ENCODE results near the gene OXSR1. TPM values are rescaled to one million over a fixed set of nuclear protein-coding genes. Genes with fewer than 3 reads are reported as not detected.
A peak's percentile ranks its signal among the peaks of the same experiment; 100 is the strongest.

OXSR1 gene
- total and polyA plus RNA-seq, 2 of the 13 experiments (the other 11 are each of a cell fraction or from before 2014, with no cell fraction given), result 27.4 to 32.6 TPM

- no peak for TF ChIP-seq KAT2B (IDR thresholded peaks at IDR 0.05; ENCODE audit: borderline replicate concordance, low read depth, low read length)
- no peak; the same call in 1 of the 2 replicates for TF ChIP-seq HOXA3 (CRISPR knock-in tag; IDR thresholded peaks at IDR 0.05)
- TF ChIP-seq ZNF263 (CRISPR knock-in tag; IDR thresholded peaks at IDR 0.05), result no peak; the same call in 1 of the 2 replicates
- no peak for TF ChIP-seq ATAD3A (CRISPR knock-in tag; IDR thresholded peaks at IDR 0.05)
- TF ChIP-seq ZNF564 (CRISPR knock-in tag; IDR thresholded peaks at IDR 0.05), result no peak; the same call in 1 of the 2 replicates
- TF ChIP-seq HMGXB3 (CRISPR knock-in tag; IDR thresholded peaks at IDR 0.05; ENCODE audit: borderline replicate concordance), result peak; percentile 92
- no peak for TF ChIP-seq MED8 (CRISPR knock-in tag; IDR thresholded peaks at IDR 0.05; ENCODE audit: insufficient replicate concordance)
- TF ChIP-seq CENPBD1 (CRISPR knock-in tag; IDR thresholded peaks at IDR 0.05; ENCODE audit: borderline replicate concordance, low read depth), result no peak; the same call in 1 of the 2 replicates
- TF ChIP-seq ELF3 (CRISPR knock-in tag; IDR thresholded peaks at IDR 0.05), result peak; percentile 48
- TF ChIP-seq BCL6 (CRISPR knock-in tag; IDR thresholded peaks at IDR 0.05), result no peak
- TF ChIP-seq ZNF644 (CRISPR knock-in tag; IDR thresholded peaks at IDR 0.05; ENCODE audit: low read depth), result no peak
- TF ChIP-seq ZNF670 (CRISPR knock-in tag; IDR thresholded peaks at IDR 0.05; ENCODE audit: borderline replicate concordance), result no peak; the same call in 1 of the 2 replicates
- TF ChIP-seq ZNF205 (CRISPR knock-in tag; IDR thresholded peaks at IDR 0.05), result no peak
- TF ChIP-seq FLYWCH1 (CRISPR knock-in tag; IDR thresholded peaks at IDR 0.05), result no peak
- TF ChIP-seq ARNTL (CRISPR knock-in tag; IDR thresholded peaks at IDR 0.05), result no peak
- TF ChIP-seq SYNCRIP (IDR thresholded peaks at IDR 0.05; ENCODE audit: insufficient read depth, low read depth, low read length), result no peak
- TF ChIP-seq ZNF776 (CRISPR knock-in tag; IDR thresholded peaks at IDR 0.05), result peak; percentile 83; the same call in 1 of the 2 replicates
- no peak for TF ChIP-seq TRIM22 (IDR thresholded peaks at IDR 0.05)
- TF ChIP-seq SMAD1 (CRISPR knock-in tag; IDR thresholded peaks at IDR 0.05; ENCODE audit: borderline replicate concordance, low read depth), result 0 out of 2 replicates have a peak, but pooled peaks have one; percentile 13
- TF ChIP-seq MTERF4 (CRISPR knock-in tag; IDR thresholded peaks at IDR 0.05), result 0 out of 2 replicates have a peak, but pooled peaks have one; percentile 16
- no peak for TF ChIP-seq JUNB (CRISPR knock-in tag; IDR thresholded peaks at IDR 0.05; ENCODE audit: borderline replicate concordance)
- TF ChIP-seq, protein P1, sequence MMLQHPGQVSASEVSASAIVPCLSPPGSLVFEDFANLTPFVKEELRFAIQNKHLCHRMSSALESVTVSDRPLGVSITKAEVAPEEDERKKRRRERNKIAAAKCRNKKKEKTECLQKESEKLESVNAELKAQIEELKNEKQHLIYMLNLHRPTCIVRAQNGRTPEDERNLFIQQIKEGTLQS (CRISPR knock-in tag; IDR thresholded peaks at IDR 0.05), result no peak
- TF ChIP-seq ZNF3 (CRISPR knock-in tag; IDR thresholded peaks at IDR 0.05), result no peak
- TF ChIP-seq RAD51 (IDR thresholded peaks at IDR 0.05; ENCODE audit: borderline replicate concordance), result no peak
Measured at GRCh38 chr3:38136777-38137614, 28.3 kb upstream of the OXSR1 start, which contains the start of gene ACAA1 (continued).
